Gastrocnemius medialis (tissue), 4 donors: ENCODE data around the gene SLC25A30. TPM values are rescaled to one million over a fixed set of nuclear protein-coding genes. Genes with fewer than 3 reads are reported as not detected.
A peak's percentile ranks its signal among the peaks of the same experiment; 100 is the strongest.

Experiments used
- ATAC-seq, 2 donors: fragments of 150-250 bp; one replicate each; pipeline ENCODE4 v1.9.1; 2016
- DNase-seq, 2 donors: peaks; one replicate each; pipeline ENCODE4 v3.0.0-alpha.2; 2019
- H3K27ac ChIP-seq, 4 donors: fragments of 200-600 bp; sonication (generic); 1 replicate in 1 of 4; 2 replicates in 3 of 4; pipeline ENCODE4 v1.5.1; 2016 to 2018; ENCODE audit warnings: mild to moderate bottlenecking in 2 of 4, moderate library complexity in 1 of 4
- H3K27me3 ChIP-seq, 3 donors: fragments of 200-600 bp; sonication (generic) in 2 of 3; 1 replicate in 1 of 3; 2 replicates in 2 of 3; pipeline versions ENCODE4 v1.5.1 to v1.6.0; 2016 to 2019; ENCODE audit warnings: mild to moderate bottlenecking in 1 of 3, moderate library complexity in 1 of 3
- H3K36me3 ChIP-seq, 2 donors: fragments of 200-600 bp; sonication (generic) in 1 of 2; one replicate each; pipeline ENCODE4 v1.5.1; 2017 to 2018
- H3K4me1 ChIP-seq, 2 donors: fragments of 200-600 bp; sonication (generic) in 1 of 2; one replicate each; pipeline ENCODE4 v1.5.1; 2016 to 2017; ENCODE audit warnings: mild to moderate bottlenecking in 2 of 2
- H3K4me3 ChIP-seq, 4 donors: fragments of 200-600 bp; sonication (generic) in 3 of 4; 1 replicate in 1 of 4; 2 replicates in 3 of 4; pipeline ENCODE4 v1.5.1; 2016 to 2019; ENCODE audit warnings: mild to moderate bottlenecking in 2 of 4
- H3K9me3 ChIP-seq, 3 donors: fragments of 200-600 bp; sonication (generic) in 2 of 3; 1 replicate in 1 of 3; 2 replicates in 2 of 3; pipeline ENCODE4 v1.5.1; 2016 to 2019
- POLR2A ChIP-seq, 2 donors: fragments of 450-650 bp; IDR thresholded peaks; one replicate each; pipeline ENCODE4 v1.6.1; 2017; ENCODE audit warnings: antibody characterized with exemption in 2 of 2, mild to moderate bottlenecking in 2 of 2, moderate library complexity in 2 of 2
- in situ Hi-C, 4 donors: fragments of 200-750 bp; cut with MboI; loops; one replicate each; pipeline versions ENCODE4 v1.15.0 to v1.8.0; 2017; ENCODE audit warnings: low sequenced_read_pairs in 4 of 4
- intact Hi-C: fragments of 100-400 bp; cut with DNase I; formaldehyde crosslinking; loops from one replicate; pipeline ENCODE4 v1.15.1; 2023; ENCODE audit warnings: low total_unique reads
- total RNA-seq, 4 donors: library from RNA; depleted of rRNA; stranded (reverse); fragments of >200 nt; gene quantifications; one replicate each; pipeline versions ENCODE4 v1.1.0 to v1.2.3, GENCODE V29; 2016
- TF ChIP-seq, protein P1 (sequence below), 5 experiments: fragments of 450-650 bp in 3 of 5; fragments of 200-600 bp in 2 of 5; sonication (generic) in 2 of 5; IDR thresholded peaks in 4 of 5; conservative IDR thresholded peaks in 1 of 5; 1 replicate in 4 of 5; 2 replicates in 1 of 5; pipeline ENCODE4 v1.5.1; 2016 to 2019; ENCODE audit warnings: antibody characterized with exemption in 5 of 5, mild to moderate bottlenecking in 3 of 5, moderate library complexity in 3 of 5

Gene SLC25A30
- total RNA-seq, 4 donors from 2014 or later = 4.2 to 27.1 (median 14.6) TPM

DNA sequence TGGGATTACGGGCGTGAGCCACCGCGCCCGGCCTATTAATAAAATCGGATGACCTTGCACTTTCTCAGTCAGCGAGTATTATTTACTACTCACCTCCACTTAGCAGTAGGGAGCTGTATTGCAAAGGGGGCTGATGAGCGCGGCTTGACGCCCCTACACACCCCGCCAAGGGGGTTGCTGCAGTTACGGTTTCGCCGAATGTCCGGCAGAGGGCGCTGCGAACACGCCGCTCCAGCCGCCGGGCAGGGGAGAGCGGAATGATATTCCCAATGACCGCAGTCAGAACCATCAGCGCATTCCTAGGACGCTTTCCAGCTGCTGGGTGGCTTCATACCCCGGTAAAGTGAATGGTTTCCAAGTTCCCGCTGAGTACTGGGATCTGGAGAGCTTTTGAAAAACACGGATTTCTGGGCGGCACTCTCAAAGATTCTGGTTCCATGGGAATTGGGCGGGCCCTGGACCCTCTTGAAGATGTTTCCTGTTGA is 47.2 kb downstream of the SLC25A30 start:
- Histone ChIP-seq H3K36me3 (no peaks in the 10 kb centered on the region), H3K27ac (peak overlapping the region in 2 of 4 donors; percentile 3 to 25), H3K4me3 (peak overlapping the region; percentile 16 to 57 (median 27)), H3K9me3 (no peaks in the 10 kb centered on the region), H3K4me1 (peaks cover 31 to 37% of the 10 kb centered on the region in 2 donors), H3K27me3 (no peaks in the 10 kb centered on the region)
- ATAC-seq (peak; percentile 45 to 76), DNase-seq (peak; percentile 44 to 63)
- intact Hi-C loops (loop anchor here (1.0 to 5.0 kb wide), 2 partner anchors 93 to 116 kb away; partner anchors contain the start of gene COG3), in situ Hi-C loops (no loop called here)
- TF ChIP-seq POLR2A (IDR thresholded peaks at IDR 0.05) = no peak
- TF ChIP-seq, protein P1, sequence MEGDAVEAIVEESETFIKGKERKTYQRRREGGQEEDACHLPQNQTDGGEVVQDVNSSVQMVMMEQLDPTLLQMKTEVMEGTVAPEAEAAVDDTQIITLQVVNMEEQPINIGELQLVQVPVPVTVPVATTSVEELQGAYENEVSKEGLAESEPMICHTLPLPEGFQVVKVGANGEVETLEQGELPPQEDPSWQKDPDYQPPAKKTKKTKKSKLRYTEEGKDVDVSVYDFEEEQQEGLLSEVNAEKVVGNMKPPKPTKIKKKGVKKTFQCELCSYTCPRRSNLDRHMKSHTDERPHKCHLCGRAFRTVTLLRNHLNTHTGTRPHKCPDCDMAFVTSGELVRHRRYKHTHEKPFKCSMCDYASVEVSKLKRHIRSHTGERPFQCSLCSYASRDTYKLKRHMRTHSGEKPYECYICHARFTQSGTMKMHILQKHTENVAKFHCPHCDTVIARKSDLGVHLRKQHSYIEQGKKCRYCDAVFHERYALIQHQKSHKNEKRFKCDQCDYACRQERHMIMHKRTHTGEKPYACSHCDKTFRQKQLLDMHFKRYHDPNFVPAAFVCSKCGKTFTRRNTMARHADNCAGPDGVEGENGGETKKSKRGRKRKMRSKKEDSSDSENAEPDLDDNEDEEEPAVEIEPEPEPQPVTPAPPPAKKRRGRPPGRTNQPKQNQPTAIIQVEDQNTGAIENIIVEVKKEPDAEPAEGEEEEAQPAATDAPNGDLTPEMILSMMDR (IDR thresholded peaks at IDR 0.05 in 4 of 5, conservative IDR thresholded peaks at IDR 0.05 in 1 of 5) = peak; percentile 91 to 98 (median 94)

DNA sequence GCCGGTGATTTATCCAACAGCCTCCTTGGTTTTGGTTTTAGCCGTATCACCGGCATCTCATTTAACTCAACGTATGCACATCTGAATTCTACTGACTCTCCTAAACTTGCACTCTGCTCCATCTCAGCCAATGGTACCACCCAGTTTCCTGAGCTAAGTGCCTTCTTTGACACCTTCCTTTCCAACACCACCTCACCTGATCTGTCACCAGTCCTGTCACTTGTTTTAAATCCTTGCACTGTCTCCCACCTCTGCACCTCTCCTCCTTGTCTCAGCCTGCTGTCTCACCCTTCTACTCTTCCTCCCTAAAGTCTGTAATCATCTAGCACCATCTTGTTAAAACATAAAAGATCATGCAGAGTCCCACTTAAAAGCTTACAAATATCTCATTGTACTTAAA is 49.1 kb downstream of the SLC25A30 start:
- Histone ChIP-seq H3K4me1 (peaks cover 31 to 37% of the 10 kb centered on the region in 2 donors), H3K36me3 (no peaks in the 10 kb centered on the region), H3K4me3 (no peak overlapping the region), H3K9me3 (no peaks in the 10 kb centered on the region), H3K27me3 (no peaks in the 10 kb centered on the region), H3K27ac (peak overlapping the region in 2 of 4 donors; percentile 32 to 46)
- DNase-seq (no peak), ATAC-seq (no peak)
- intact Hi-C loops (no loop called here), in situ Hi-C loops (loop anchor here in 2 of 4 donors (10.0 kb wide), 2 partner anchors 96 to 126 kb away; partner anchors contain the start of gene COG3 (in 1 of the 2))
- TF ChIP-seq, protein P1 (IDR thresholded peaks at IDR 0.05 in 4 of 5, conservative IDR thresholded peaks at IDR 0.05 in 1 of 5) = no peak
- no peak for TF ChIP-seq POLR2A (IDR thresholded peaks at IDR 0.05)

DNA sequence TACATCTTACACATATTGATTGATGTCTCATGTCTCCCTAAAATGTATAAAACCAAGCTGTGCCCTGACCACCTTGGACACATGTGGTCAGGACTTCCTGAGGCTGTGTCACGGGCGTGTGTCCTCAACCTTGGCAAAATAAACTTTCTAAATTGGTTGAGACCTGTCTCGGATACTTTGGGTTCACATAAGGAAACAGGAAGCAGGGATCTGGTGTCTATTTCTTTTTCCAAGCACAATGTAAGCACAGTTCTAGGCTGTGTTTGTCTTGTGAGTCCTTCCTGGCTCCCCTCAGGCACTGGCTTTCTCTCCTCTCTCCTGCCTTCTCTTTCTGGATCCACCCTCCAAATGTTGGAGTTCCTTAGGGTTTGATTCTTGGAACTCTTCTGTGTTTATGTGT is 49.6 kb downstream of the SLC25A30 start:
- Histone ChIP-seq H3K27ac (peak overlapping the region; percentile 13 to 46 (median 23)), H3K9me3 (no peaks in the 10 kb centered on the region), H3K27me3 (no peaks in the 10 kb centered on the region), H3K4me1 (peaks cover 31 to 37% of the 10 kb centered on the region in 2 donors), H3K36me3 (no peaks in the 10 kb centered on the region), H3K4me3 (no peak overlapping the region)
- intact Hi-C loops (no loop called here), in situ Hi-C loops (loop anchor here in 2 of 4 donors (10.0 kb wide), 2 partner anchors 96 to 126 kb away; partner anchors contain the start of gene COG3 (in 1 of the 2))
- no peak for DNase-seq
- TF ChIP-seq, protein P1 (IDR thresholded peaks at IDR 0.05 in 4 of 5, conservative IDR thresholded peaks at IDR 0.05 in 1 of 5) = no peak
- TF ChIP-seq POLR2A (IDR thresholded peaks at IDR 0.05) = no peak
- ATAC-seq = no peak

DNA sequence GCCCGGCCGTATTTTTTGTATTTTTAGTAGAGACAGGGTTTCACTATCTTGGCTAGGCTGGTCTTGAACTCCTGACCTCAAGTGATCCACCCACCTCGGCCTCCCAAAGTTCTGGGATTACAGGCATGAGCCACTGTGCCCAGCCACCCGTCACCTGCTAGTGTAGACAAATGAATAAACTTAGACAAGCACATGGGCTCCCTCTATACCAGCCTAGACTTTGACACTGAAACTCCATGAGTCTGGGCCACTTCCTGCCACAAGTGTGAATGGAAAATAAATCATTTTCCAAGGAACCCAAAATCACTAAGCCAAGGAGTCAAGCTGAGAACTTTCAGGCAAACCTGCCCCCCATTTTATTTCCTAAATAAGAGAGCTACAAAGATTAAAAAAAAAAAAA is 50.2 kb downstream of the SLC25A30 start:
- no peak for ATAC-seq
- no peak for DNase-seq
- Histone ChIP-seq H3K9me3 (no peaks in the 10 kb centered on the region), H3K27ac (peak overlapping the region in 1 of 4 donors; percentile 14), H3K4me3 (no peak overlapping the region), H3K4me1 (peaks cover 27 to 37% of the 10 kb centered on the region in 2 donors), H3K36me3 (no peaks in the 10 kb centered on the region), H3K27me3 (no peaks in the 10 kb centered on the region)
- in situ Hi-C loops (loop anchor here in 2 of 4 donors (10.0 kb wide), 2 partner anchors 97 to 127 kb away; partner anchors contain the start of gene COG3 (in 1 of the 2)), intact Hi-C loops (no loop called here)
- TF ChIP-seq, protein P1 (IDR thresholded peaks at IDR 0.05 in 4 of 5, conservative IDR thresholded peaks at IDR 0.05 in 1 of 5) = no peak
- TF ChIP-seq POLR2A (IDR thresholded peaks at IDR 0.05) = no peak
